HepG2 (cell line): ENCODE results near the gene CDCA5. TPM values are rescaled to one million over a fixed set of nuclear protein-coding genes. Genes with fewer than 3 reads are reported as not detected.

ENCODE experiments used
- ATAC-seq: fragments of 200-7000 bp; cut with Tn5 transposase; 3 replicates; pipeline ENCODE4 v1.9.1; 2020; ENCODE audit warnings: mild to moderate bottlenecking, moderate library complexity
- BruUV-seq: library from RNA; stranded (reverse); fragments of 400-500 nt; replicated peaks from 2 replicates; lab custom pipeline; 2021; lab: Mats Ljungman, UMichigan
- CTCF ChIA-PET: fragments of 300-600 bp; formaldehyde crosslinking; extraction: SDS; loops from one replicate; lab custom pipeline; 2021; ENCODE audit warnings: low total read pairs, inconsistent platforms, low intra/inter-chr PET ratio; lab: Yijun Ruan, JAX
- POLR2A ChIA-PET: fragments of 350-600 bp; sonication (Branson Sonifier 250); formaldehyde crosslinking; loops from one replicate; lab custom pipeline; 2020; ENCODE audit warnings: antibody characterized with exemption, inconsistent platforms; lab: Yijun Ruan, JAX
- DNase-seq: peaks from one replicate; pipeline ENCODE4 v3.0.0-alpha.2; 2015; ENCODE audit warnings: low spot score
- FAIRE-seq: peaks from 3 replicates; lab custom pipeline; 2011; peaks lifted over from hg19 to GRCh38; lab: Jason Lieb, UNC
- H2AFZ ChIP-seq: one replicate; pipeline ENCODE4 v1.6.1; 2011; ENCODE audit warnings: low read length, inconsistent platforms
- H3K27ac ChIP-seq: fragments of 300-600 bp; 3 replicates; pipeline ENCODE4 v1.8.0; 2011; ENCODE audit warnings: mixed run types, mild to moderate bottlenecking, mixed read lengths, low read length, inconsistent platforms; ENCODE audit not compliant: insufficient read depth; ENCODE audit errors: extremely low read length
- H3K27me3 ChIP-seq, 2 experiments: fragments of 200-600 bp in 1 of 2; 2 replicates in 1 of 2; 3 replicates in 1 of 2; pipeline versions ENCODE4 v1.6.0 to v1.8.0; 2011; ENCODE audit warnings: low read length in 2 of 2, mild to moderate bottlenecking in 2 of 2, moderate library complexity in 2 of 2, inconsistent platforms in 1 of 2; ENCODE audit not compliant: insufficient read depth in 2 of 2, control insufficient read depth in 1 of 2
- H3K36me3 ChIP-seq, 2 experiments: fragments of 200-600 bp in 1 of 2; replicated peaks in 1 of 2; 2 replicates in 1 of 2; 3 replicates in 1 of 2; pipeline versions ENCODE4 v1.5.1 to v1.8.0; 2011; ENCODE audit warnings: low read length in 2 of 2, inconsistent platforms in 1 of 2; ENCODE audit not compliant: insufficient read depth in 2 of 2, control insufficient read depth in 1 of 2
- H3K4me1 ChIP-seq: 2 replicates; pipeline ENCODE4 v1.5.1; 2012; ENCODE audit warnings: low read length, inconsistent platforms; ENCODE audit not compliant: insufficient read depth
- H3K4me2 ChIP-seq: 2 replicates; pipeline ENCODE4 v1.6.0; 2011; ENCODE audit warnings: low read depth, low read length, inconsistent platforms
- H3K4me3 ChIP-seq, 3 experiments: fragments of 200-600 bp in 1 of 3; sonication (generic), shearing (Covaris generic) in 1 of 3; replicated peaks in 1 of 3; 2 replicates each; pipeline ENCODE4 v1.5.1; 2011 to 2016; ENCODE audit warnings: low read length in 3 of 3, inconsistent platforms in 2 of 3, low read depth in 2 of 3, mild to moderate bottlenecking in 2 of 3, control low read depth in 1 of 3, mixed read lengths in 1 of 3; ENCODE audit not compliant: insufficient read depth in 1 of 3
- H3K79me2 ChIP-seq: one replicate; pipeline ENCODE4 v1.6.1; 2011; ENCODE audit warnings: low read length, inconsistent platforms; ENCODE audit not compliant: insufficient read depth
- H3K9ac ChIP-seq: 2 replicates; pipeline ENCODE4 v1.6.0; 2011; ENCODE audit warnings: mild to moderate bottlenecking, low read depth, low read length, inconsistent platforms; ENCODE audit not compliant: insufficient read depth
- H3K9me3 ChIP-seq: 2 replicates; pipeline ENCODE4 v1.5.1; 2012; ENCODE audit warnings: mild to moderate bottlenecking, low read length
- H4K20me1 ChIP-seq: 2 replicates; pipeline ENCODE4 v1.6.0; 2011; ENCODE audit warnings: inconsistent platforms, mild to moderate bottlenecking, low read length, moderate library complexity; ENCODE audit not compliant: insufficient read depth
- FOXA1 ChIP-seq, 2 experiments: fragments of 450-650 bp in 1 of 2; sonication (generic) in 1 of 2; formaldehyde crosslinking in 1 of 2; IDR thresholded peaks; 2 replicates each; pipeline versions ENCODE4 v1.4.0 to v1.6.1; 2016 to 2020; ENCODE audit warnings: missing genetic modification reagents in 1 of 2
- FOXA3 ChIP-seq: IDR thresholded peaks from 2 replicates; pipeline ENCODE4 v1.6.1; 2016; ENCODE audit warnings: missing genetic modification reagents, missing compliant biosample characterization
- SAP130 ChIP-seq: IDR thresholded peaks from 2 replicates; pipeline ENCODE4 v1.6.1; 2016; ENCODE audit warnings: low read depth
- SOX6 ChIP-seq, 2 experiments: fragments of 450-650 bp in 1 of 2; sonication (generic) in 1 of 2; formaldehyde crosslinking in 1 of 2; IDR thresholded peaks; 2 replicates each; pipeline versions ENCODE4 v1.4.0 to v1.6.1; 2017 to 2020; ENCODE audit warnings: antibody characterized with exemption in 1 of 2, mild to moderate bottlenecking in 1 of 2, missing genetic modification reagents in 1 of 2
- STAG1 ChIP-seq: sonication (generic); formaldehyde crosslinking; IDR thresholded peaks from 2 replicates; pipeline ENCODE4 v1.4.0; 2020; ENCODE audit warnings: missing genetic modification reagents
- ZNF292 ChIP-seq: sonication (generic); formaldehyde crosslinking; IDR thresholded peaks from 2 replicates; pipeline ENCODE4 v1.8.1; 2022; ENCODE audit warnings: mild to moderate bottlenecking, low read depth, missing genetic modification reagents, borderline replicate concordance
- WGBS: methylation state at CpG from one replicate; pipeline ENCODE4 v1.1.6; 2017; ENCODE audit warnings: low lambda C conversion rate; 5-methylcytosine and 5-hydroxymethylcytosine counted together
- in situ Hi-C: cut with HindIII; loops from 2 replicates; pipeline ENCODE4 v1.10.0; 2017; ENCODE audit warnings: low pct_unique_long_range_greater_than_20kb; ENCODE audit not compliant: extremely low pct_ligation_motif_present
- intact Hi-C: fragments of 100-400 bp; cut with micrococcal nuclease; formaldehyde crosslinking; loops from one replicate; pipeline ENCODE4 v1.10.0; 2022; ENCODE audit not compliant: unreplicated experiment
- polyA plus RNA-seq, 8 experiments: library from polyadenylated mRNA; depleted of rRNA in 3 of 8; stranded (reverse) in 7 of 8; unstranded in 1 of 8; fragments of >200 nt; fragmentation: Illumina TruSeq in 4 of 8; extraction: Trizol in 4 of 8; gene quantifications; 2 replicates each; pipeline versions ENCODE4 v1.2.1 to v1.2.3, GENCODE V29; 2011 to 2016; ENCODE audit warnings: low read depth in 4 of 8, missing spikeins in 1 of 8, mixed read lengths in 1 of 8; ENCODE audit not compliant: insufficient read depth in 1 of 8
- total RNA-seq, 5 experiments: library from RNA; depleted of rRNA; stranded (reverse); fragments of >200 nt; fragmentation: Illumina TruSeq; extraction: Trizol; gene quantifications; 2 replicates each; pipeline ENCODE4 v1.2.3, GENCODE V29; 2016; ENCODE audit warnings: low read depth in 1 of 5
- TF ChIP-seq, protein P1 (sequence below): sonication (generic); formaldehyde crosslinking; IDR thresholded peaks from 2 replicates; pipeline ENCODE4 v1.8.1; 2023; ENCODE audit warnings: missing genetic modification reagents, mild to moderate bottlenecking, borderline replicate concordance

Gene CDCA5
- total and polyA plus RNA-seq, 2 of the 13 experiments (the other 11 are each of a cell fraction or from before 2014, with no cell fraction given): 13.5 to 50.6 TPM

- Histone ChIP-seq H3K27ac (no peak overlapping the region), H2AFZ (no peak overlapping the region), H3K4me2 (peak overlapping the region; percentile 21), H3K79me2 (no peaks in the 10 kb centered on the region), H3K36me3 (peaks cover 4 to 6% of the 10 kb centered on the region in 2 experiments; a peak in 3 of 5 replicates), H3K4me3 (no peak overlapping the region), H3K9ac (no peak overlapping the region), H3K9me3 (no peaks in the 10 kb centered on the region), H3K4me1 (peaks cover 17% of the 10 kb centered on the region)
- intact Hi-C loops: no loop called here
- POLR2A ChIA-PET: interaction anchor here (0.6 to 1.7 kb wide), 6 partner anchors 15 to 62 kb away, joined by 3 to 6 read pairs (median 3); partner anchors contain the start of genes ARL2, NAALADL1, SAC3D1 and SYVN1
- BruUV-seq: no TSS peak
- no peak for DNase-seq
- peak; percentile 66 for ATAC-seq
- FAIRE-seq: no peak
- TF ChIP-seq FOXA1 (IDR thresholded peaks at IDR 0.05) (no peak), FOXA1 (CRISPR knock-in tag; IDR thresholded peaks at IDR 0.05) (peak; percentile 62), SOX6 (IDR thresholded peaks at IDR 0.05) (no peak), SOX6 (CRISPR knock-in tag; IDR thresholded peaks at IDR 0.05) (no peak), SAP130 (CRISPR knock-in tag) (0 out of 2 replicates have a peak, but pooled peaks have one; percentile 11), STAG1 (0 out of 2 replicates have a peak, but pooled peaks have one; percentile 2), FOXA3 (CRISPR knock-in tag) (peak; percentile 71), ZNF292 (CRISPR knock-in tag) (0 out of 2 replicates have a peak, but pooled peaks have one; percentile 17)
- TF ChIP-seq, protein P1, sequence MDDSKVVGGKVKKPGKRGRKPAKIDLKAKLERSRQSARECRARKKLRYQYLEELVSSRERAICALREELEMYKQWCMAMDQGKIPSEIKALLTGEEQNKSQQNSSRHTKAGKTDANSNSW (CRISPR knock-in tag): no peak
- TF ChIP-seq, all 625 proteins: peak for 5
- WGBS: no CpG with 5 or more reads among the region's 1 CpG
- Histone ChIP-seq H4K20me1 (no peaks in the 10 kb centered on the region), H3K27me3 (no peaks in the 10 kb centered on the region)
- in situ Hi-C loops: no loop called here
- CTCF ChIA-PET: no interaction called here
These were observed 11.2 kb downstream of the CDCA5 start for GRCh38 chr11:65072631-65072966.
